NCI-H2227 treated with DMSO at 0.1 percent for 48 hours (cell line): ENCODE measurements around the gene NEK4.
"Not testable (repeated sequence)": the region's sequence is repeated elsewhere in the genome, so short reads cannot be mapped to it uniquely, and the experiment has no call there.

ENCODE experiments used
- DNase-seq: peaks from one replicate; lab custom pipeline; 2025; lab: John Stamatoyannopoulos, UW

Gene NEK4

GRCh38 chr3:52777959-52778805 lies 7.4 kb upstream of the NEK4 start:
- no peak for DNase-seq

GRCh38 chr3:52777127-52777958 lies 6.6 kb upstream of the NEK4 start, which contains the start of gene ITIH1:
TSS of gene ITIH1 (plus strand) at chr3:52777599. CDS start at chr3:52777616, 17 bp downstream.
- DNase-seq: no peak

GRCh38 chr3:52776486-52776885 lies 5.7 kb upstream of the NEK4 start:
- not testable (repeated sequence) for DNase-seq

- no peak for DNase-seq
Measured at GRCh38 chr3:52775877-52776276, 5.1 kb upstream of the NEK4 start.

- no peak for DNase-seq
Measured at GRCh38 chr3:52774901-52775864, 4.4 kb upstream of the NEK4 start.

- no peak for DNase-seq
Measured at GRCh38 chr3:52774066-52774713, 3.5 kb upstream of the NEK4 start.

GRCh38 chr3:52773361-52774065 lies 2.8 kb upstream of the NEK4 start:
- DNase-seq: no peak

- no peak for DNase-seq
Measured at GRCh38 chr3:52771702-52772101, 962 bp upstream of the NEK4 start.

GRCh38 chr3:52771334-52771681 lies 568 bp upstream of the NEK4 start:
- DNase-seq: peak; percentile 30

GRCh38 chr3:52769786-52770455 lies 819 bp downstream of the NEK4 start:
- DNase-seq: peak; percentile 31

- no peak for DNase-seq
Measured at GRCh38 chr3:52763466-52763865, 7.3 kb downstream of the NEK4 start.

GRCh38 chr3:52756141-52756540 lies 14.6 kb downstream of the NEK4 start:
- no peak for DNase-seq

- DNase-seq: no peak
Measured at GRCh38 chr3:52754373-52754772, 16.4 kb downstream of the NEK4 start.

- no peak for DNase-seq
Measured at GRCh38 chr3:52752045-52752660, 18.6 kb downstream of the NEK4 start.

- DNase-seq: no peak
Measured at GRCh38 chr3:52743721-52744120, 27.0 kb downstream of the NEK4 start.

- no peak for DNase-seq
Measured at GRCh38 chr3:52743152-52743551, 27.6 kb downstream of the NEK4 start.

- DNase-seq: peak; percentile 1
Measured at GRCh38 chr3:52742418-52743041, 28.2 kb downstream of the NEK4 start.

- no peak for DNase-seq
Measured at GRCh38 chr3:52739730-52740129, 31.0 kb downstream of the NEK4 start.

- no peak for DNase-seq
Measured at GRCh38 chr3:52733256-52733891, 37.4 kb downstream of the NEK4 start.
